Measurements from ENCODE around the gene GAS7.
"Not testable (repeated sequence)": the region's sequence is repeated elsewhere in the genome, so short reads cannot be mapped to it uniquely, and the experiment has no call there.

Gene GAS7

DNA sequence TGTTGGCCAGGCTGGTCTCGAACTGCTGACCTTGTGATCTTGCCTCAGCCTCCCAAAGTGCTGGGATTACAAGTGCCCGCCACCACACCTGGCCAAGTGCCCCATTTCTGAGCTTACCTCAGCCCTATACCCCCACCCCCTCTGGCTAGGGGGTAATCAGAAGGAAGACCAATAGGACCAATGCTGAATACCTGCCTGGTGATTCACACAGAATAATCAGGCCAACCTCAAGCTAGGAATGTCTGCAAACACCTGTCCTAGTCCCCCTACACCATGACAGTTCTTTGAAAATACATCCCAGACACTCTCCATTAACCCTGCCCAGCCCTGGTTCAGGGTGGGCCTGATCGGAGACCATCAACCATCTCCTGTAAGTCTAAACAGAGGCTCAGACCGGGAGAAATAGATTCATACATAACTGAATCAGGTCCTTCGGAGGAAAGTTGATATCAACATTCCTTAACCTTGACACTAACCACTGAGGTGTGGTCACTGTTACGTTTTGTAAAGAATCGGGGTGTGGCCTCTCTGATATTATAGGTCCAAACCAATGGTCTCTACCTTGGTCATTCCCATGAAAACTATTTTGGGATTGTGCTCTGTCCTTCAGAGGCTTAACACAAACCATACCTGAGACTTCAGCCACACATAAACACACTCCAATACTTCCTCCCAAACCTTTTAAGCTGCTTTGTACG is 130.8 kb downstream of the GAS7 start:
- DNase-seq, result no peak

DNA sequence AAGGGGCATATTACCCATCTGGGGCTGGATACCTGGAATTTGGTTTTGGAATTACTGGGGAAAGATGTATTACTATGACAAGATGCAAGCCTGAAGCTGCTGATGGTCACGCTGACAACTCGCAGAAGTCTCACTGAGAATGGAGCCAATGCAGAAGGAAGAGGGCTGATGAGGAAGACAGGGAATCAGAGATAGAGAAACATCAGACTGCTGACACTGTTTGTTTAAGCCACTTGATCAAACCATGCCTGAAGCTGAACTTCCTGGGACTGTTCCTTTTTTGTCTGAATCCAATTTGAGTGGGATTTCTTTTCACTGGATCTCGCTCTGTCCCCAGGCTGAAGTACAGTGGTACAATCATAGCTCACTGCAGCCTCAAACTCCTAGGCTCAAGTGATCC is 133.9 kb downstream of the GAS7 start:
- DNase-seq, result no peak

DNA sequence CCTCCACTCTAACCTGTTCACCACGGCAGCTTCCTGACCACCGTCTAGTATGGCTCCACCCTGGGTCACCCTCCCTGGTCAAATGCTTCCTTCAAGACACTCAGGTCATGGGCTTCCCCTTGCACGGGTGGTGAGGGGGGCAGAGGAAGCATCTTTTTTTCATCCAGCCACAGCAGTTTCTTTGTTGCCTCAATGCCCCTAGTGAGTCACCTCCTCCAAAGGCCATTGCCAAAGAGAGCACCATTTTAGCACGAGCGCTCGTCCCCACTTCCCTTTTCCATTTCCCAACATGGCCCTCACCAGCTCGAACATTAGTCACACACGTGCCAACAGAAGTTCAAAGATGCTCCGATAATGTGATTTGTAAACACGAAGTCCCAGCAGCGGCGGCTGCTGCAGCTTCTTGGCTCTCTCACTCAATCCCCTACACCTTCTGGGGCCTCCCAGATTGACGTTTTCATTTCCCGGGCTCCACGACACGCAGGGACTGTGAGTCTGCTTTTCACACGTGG is 134.6 kb downstream of the GAS7 start:
- no peak for DNase-seq

DNA sequence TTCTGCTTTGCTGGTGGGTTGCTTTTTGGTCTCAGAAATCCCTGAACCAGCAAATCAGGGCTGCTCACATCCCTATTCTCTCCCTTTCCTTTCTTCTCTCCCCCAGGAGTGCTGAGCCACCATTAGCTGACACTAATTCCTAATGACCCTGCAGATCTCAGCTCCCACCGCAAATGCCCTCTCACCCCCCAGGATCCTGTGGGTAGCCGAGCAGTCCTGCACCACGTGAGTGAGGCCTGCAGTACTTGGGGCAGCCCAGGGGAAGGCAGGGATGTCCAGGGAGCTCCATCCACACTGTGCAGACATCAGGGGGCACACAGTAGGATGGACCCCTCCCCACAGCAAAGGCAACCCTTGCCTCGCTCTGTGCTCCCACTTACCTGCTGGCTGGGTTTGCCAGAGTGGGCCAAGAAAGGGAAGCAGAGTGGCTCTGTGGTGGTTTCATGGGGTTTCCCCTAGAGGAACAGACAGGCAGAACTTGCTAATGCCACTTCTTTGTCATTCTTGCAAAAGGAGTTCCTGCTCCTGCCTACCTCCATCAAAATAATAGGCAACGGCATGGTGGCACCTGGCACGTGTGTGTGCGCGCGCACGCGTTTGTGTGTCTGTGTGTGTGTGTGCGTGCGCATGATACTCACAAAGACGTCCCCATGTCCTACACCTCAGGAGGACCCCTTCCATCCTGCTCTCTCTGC is 135.6 kb downstream of the GAS7 start:
- no peak for DNase-seq

DNA sequence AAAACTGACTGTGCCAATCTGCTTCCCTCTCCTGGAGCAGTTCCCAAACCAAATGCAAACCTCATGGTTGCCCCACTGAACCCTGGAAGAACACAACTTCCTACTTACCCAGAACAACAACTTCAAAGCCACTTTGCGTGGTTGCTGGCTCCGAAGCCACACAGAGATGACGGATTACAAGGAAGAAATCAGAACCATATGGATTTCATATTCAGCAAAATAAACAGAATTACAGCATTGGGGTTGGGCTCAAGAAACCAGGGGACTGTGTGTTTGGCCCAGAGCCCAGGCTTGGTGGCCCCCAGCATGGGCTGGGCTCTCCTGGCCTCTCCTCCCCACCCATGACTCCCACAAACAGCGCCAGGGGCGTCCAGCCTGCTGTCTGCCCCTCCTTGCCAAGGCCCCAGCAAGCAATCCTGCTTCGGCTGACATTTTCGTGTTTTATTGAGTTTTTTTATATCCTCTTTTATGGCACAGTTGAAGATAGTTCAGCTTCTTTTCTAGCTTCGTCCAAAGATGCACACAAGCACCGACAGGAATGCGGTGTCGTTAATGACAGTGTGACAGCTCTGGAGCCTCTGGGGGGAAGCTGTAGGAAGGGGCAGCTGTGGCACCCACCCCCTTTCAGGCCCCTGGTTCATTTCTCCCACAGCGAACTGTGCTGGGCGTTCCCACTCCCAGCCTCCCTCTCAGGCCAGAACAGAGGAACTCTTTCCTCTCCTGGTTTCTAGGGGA is 137.1 kb downstream of the GAS7 start:
- no peak for DNase-seq

DNA sequence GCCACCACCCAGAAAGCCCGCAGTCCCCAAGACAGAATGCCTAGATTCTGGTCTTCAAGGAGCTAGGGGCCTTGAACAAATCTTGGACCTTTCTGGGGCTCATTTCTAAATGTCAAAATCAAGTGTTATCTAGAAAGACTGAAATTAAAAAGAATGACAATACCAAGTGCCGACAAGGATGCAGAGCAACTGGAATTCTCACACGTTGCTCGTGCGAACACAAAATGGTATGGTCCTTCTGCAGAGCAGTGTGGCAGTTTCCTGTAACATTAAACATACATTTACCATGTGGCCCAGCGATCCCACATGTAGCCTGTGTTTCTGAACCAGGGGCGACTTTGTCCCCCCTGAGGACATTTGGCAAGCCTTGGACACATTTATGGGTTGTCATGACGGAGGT is 137.9 kb downstream of the GAS7 start:
- DNase-seq, result no peak

DNA sequence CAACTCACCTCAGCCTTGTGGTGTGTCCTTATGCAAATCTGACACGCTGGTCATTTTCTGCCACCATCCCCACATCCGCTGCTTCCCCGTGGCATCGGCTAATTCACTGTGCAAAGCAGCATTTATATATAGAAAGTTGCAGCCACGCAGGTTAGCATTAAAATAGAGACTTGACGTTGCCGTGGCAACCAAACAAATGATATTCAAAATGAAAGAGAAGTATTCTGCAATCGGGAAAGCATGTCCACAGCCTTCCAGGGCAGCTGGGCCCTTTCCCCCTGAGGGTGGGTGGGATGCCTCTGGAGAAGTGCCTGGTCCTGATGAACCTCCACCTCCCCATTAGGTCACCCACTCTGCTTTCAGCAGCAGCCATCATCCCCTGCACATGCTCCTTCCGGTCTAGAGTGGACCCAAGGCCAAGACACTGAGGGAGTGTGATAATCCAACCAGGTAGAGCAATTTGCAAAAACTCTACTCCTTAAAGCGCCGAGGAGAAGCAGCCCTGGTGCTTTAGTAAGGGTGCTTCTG is 138.7 kb downstream of the GAS7 start:
- no peak for DNase-seq

DNA sequence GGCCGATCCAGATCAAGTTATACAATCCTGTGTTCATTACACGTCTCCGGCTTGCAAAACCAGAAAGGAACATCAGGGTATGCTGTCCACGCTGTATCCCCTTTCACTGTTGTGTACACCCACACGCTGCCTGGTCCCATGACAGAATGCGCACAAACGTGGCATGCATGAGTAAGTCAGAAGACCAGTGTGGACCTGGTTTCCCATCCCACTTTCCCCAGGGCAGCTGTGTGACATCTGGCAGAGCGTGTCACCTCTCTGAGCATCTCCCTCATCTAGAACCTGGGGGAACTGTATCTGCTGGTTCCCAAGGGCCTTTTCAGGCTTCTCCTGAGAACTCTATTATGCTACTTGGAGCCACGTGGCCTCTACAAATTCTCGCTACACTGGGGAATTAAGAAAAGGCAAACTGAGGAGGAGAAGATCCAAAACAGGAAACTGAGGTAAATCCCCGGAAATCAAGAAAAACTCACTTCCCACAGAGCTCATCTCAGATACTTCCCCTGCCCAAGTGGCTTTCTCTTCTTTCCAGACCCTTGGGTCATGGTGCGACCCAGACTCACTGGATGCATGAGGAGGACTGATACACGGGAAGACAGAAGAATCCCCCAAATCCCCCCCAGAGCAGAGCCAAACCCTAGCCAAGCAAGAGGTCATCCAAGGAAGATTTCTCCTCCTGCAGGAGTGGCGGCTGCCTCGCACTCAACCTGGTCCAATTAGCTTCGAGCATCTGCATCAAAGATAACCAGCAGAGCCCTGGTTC is 139.3 kb downstream of the GAS7 start:
- DNase-seq, result no peak

DNA sequence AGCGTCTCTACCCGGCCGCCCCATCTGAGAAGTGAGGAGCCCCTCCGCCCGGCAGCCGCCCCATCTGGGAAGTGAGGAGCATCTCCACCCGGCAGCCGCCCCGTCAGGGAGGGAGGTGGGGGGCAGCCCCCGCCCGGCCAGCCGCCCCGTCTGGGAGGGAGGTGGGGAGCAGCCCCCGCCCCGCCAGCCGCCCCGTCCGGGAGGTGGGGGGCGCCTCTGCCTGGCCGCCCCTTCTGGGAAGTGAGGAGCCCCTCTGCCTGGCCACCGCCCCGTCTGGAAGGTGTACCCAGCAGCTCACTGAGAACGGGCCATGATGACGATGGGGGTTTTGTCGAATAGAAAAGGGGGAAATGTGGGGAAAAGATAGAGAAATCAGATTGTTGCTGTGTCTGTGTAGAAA is 140.9 kb downstream of the GAS7 start:
- DNase-seq, result not testable (repeated sequence)

DNA sequence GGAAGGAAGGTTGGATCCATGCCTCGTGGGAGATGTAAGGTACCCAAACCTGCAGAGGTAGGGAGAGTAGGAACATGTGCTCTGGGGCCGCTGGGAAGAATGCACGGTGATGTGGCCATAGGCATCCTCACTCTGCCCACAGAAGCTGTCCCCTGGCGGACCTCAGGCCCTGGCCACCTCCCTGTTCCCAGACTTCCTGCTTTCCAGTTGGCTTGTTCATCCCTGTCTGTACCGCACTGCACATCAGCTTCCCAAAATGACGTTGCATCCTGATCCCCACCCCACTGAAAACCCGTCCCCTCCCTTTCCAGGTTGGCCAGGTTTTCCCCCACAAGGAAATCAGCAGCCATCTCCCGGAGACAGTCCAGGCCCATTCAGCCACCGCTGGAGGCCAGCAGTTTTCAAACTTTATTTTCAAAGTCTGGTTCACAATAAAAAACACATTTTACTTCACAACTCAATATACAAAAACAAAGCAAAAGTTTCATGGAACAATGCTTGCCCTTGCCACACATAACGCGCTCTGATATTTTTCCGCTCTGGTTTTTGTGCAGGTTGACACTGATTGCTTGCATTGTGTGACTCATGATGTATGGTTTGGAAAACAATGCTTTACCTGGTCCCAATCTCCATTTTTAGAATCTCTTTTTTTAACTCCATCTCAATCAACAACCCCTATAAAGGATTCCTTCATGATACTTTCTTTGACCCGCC is 143.0 kb downstream of the GAS7 start:
- DNase-seq, result no peak

DNA sequence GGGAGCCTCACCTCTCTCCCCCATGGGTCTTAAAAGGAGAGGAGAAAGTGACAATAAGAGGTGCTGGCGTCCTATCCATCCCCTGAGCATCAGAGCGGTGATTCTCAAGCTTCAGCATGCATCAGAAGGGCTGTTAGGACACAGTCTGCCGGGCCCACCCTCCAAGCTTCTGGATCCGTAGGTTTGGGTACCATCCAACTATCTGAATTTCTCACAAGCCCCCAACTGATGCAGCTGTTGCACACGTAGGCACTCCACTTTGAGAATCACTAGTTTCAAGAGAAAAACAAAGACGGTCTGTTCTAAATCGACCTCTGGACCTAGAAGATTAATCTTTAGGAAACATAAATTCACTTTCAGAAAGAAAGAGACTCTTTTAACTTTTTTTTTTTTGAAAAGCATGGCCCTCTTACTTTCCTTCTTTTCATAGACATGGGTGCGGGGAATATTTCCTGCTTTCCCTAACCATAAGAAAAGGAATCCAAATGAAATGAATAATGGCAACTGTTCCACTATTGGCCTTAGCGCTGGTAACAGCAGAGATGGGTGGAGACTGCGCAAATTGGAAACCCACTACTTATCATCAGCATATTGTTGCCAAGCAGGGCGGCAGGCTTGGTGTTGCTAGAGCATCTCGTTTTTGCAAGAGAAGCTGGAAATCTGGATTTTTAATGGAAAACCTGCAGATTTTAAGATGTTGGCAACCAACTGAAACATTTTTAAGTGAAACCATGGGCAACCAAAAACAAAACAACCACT is 144.4 kb downstream of the GAS7 start:
- DNase-seq, result no peak

DNA sequence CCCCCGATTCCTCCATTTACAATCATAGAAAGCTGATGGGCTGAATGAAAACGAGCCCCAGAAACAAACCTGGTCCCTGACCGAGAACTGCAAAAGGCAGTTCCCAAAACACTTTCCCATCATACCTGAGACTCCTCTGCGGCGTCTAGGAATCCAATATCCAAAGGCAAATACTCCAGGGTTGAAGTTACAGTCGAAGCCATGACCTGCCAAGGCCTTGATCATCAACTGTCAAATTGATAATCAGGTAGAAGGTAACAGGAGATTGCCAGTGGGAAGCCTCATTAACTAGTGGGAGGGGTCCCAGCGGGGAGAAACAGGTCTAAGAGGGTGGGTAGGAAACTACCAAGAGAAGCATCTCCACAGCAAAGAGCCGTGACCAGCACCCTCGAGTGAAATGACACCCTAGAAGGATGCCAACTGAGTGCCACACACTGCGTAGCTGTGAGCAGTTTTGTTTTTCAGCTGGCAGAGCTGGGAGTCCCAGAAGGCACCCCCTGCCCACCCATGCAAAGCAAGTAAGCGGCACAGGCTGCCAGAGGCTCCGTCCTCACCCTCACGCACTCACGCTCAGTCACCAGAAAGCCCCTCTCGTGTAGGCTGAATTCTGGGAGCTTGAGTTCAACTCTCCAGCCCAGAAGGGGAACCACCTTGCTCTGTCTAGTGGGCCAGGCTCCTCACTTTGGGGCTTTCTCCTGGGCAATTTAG is 146.1 kb downstream of the GAS7 start:
- no peak for DNase-seq

DNA sequence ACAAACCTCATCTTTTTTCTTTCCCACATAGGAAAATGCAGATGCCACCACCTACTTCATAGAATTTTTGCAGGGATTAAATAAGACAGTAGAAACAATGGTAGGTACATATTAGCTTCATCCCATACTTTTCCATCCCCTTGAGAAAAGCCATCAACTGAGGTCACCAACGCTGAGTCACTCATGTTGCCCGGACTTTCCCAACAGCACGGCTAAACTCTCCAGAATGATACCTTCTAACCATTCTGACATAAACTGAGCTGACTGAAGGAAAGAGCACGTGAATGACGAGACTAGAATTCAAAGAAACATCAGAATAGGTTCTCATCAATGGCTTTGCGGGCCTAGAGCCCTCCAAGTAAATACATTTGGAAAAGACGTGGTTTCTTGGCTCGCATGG is 147.3 kb downstream of the GAS7 start:
- DNase-seq, result no peak

DNA sequence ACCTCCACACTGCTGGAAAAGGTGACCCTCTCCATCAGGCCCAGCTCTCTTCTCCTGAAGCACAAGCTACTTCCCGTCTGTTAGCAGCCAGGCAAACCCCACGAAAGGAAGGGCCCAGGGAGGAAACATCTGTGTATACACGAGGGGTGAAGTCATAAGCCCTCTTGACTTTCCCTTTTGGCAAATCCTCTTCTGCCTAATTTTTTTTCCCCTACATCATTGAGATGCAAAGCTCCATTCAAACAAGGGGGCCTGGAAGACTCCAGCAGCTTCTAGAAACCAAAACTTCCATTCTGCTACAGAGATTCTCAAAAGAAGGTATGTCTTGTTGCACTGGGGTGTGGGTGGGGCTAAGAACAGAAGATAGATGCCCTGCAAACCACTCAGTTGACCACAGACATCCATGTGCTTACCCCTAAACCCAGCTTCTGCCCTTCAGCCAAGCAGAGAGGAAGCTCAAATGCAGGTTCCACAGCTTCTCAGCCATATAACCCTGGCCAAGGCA is 147.8 kb downstream of the GAS7 start:
- no peak for DNase-seq

DNA sequence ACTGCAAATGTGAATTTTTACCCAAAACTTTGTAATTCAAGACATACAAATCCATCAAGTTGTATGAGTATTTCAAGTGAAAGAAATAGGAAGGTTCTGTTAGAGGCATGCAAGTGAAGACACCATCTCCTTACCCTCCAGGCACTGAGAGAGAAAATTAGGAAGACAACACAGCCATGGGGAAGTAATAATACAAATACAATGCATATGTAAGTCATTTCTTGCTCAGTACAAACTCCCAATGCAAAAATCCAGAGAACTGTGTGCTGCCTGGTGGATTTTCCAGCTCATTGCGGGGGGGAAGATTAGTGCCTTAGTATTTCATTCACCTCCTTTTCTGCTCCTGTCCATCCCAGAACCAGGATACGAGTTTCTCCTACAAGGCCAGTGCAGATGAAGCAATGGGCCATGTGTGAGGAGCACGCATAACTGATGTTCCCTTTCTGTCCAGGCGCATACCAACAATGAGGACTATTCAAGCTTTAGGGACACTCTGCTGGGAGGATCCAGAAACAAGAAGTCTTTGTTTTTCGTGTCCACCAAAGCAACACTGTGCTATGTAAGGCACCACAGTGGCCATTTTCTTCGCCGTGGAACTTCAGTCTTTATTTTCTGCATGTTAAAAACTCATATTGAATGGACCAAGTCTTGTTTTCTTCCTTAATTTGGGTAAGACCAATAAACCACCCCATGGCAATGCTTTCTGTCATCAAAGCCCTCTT is 149.6 kb downstream of the GAS7 start:
- DNase-seq, result no peak

DNA sequence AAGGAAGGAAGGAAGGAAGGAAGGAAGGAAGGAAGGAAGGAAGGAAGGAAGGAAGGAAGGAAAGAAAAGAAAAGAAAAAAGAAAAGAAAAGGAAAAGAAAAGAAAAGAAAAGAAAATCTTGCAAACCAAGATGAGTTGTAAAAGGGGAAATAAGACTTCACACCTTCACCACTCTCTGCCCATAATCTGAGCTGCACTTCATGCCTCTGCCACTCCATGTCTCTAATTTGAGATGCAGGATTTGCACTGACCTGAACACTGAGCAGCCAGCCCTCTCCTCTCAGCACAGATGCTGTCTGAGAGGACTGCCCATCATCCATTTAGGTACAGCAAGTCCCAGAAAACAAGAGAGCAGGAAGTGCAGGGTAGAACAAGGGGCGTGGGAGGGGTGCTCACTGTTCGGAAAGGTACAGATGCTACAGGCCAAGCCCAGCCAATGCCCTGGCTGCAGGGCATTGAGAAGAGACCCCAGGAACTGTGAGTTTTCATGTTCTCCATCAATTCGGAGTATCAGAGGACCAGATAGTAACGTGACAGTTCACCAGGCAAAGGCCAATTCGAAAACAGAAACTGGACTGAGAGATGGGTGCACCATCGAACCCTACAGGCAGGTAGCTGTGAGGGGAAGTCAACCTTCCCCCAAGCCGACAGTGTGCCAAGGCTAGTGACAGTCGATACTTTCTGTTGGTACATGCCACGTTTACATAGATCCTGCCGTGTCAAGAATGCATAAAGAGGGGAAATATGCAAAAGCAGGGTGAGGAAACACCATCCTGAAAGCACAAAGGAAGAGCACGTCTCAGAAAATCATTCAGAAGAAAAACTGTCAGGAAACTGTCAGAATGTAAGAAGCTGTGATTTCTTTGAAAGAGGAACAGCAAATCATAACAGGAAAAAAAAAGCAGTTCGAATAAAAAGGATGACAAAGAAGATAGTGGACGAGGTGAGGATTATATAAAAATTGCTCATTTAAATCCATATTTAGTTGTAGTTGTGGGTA is 151.3 kb downstream of the GAS7 start:
- no peak for DNase-seq

DNA sequence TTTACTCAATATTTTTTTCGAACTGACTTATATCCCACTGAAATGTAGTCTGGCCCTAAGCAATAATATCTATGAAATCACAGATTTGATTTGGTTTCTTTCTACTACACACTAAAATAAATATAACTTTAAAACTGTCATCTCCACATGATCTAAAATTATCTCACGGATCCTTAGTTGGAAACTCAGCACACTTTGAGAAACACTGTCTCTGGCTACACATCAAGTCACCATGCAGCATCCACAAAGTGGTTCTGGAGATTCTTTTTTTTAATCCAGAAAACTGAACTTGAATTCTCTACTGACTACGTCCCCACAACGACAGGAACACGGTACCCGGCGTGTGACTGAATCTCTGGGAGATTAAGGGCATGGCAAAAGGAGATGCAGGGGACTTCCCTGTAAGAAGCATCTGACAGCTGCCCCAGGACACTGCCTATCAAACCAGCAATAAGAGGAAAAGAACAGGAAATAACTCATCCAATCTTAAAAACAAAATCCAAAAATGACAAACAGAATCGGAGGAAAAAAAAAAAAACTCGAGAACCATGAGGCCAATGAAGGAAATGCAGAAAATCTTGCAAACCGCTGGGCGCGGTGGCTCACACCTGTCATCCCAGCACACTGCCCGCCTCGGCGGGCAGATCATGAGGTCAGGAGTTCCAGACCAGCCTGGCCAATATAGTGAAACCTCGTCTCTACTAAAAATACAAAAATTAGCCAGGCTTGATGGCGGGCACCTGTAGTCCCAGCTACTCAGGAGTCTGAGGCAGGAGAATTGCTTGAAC is 152.3 kb downstream of the GAS7 start:
- DNase-seq, result no peak

All from activated effector memory CD4-positive, alpha-beta T cell treated with anti-CD3 and anti-CD28 coated beads, Interleukin-2, amount 50 U/mL, for 16 hours (primary cell).